CD14-positive monocyte (primary cell): Measurements from ENCODE around the gene PLIN1. TPM values are rescaled to one million over a fixed set of nuclear protein-coding genes. Genes with fewer than 3 reads are reported as not detected.
"Not testable (repeated sequence)": the region's sequence is repeated elsewhere in the genome, so short reads cannot be mapped to it uniquely, and the experiment has no call there.

Experiments used
- DNase-seq, 3 donors: peaks; one replicate each; pipeline ENCODE4 v3.0.0-alpha.2; 2011 to 2022
- H2AFZ ChIP-seq: 2 replicates; pipeline ENCODE4 v1.6.0; 2012; ENCODE audit warnings: mild to moderate bottlenecking, low read depth, low read length, inconsistent platforms; ENCODE audit not compliant: insufficient read depth, poor library complexity, severe bottlenecking
- H3K27ac ChIP-seq, 2 donors: 1 replicate in 1 of 2; 2 replicates in 1 of 2; pipeline ENCODE4 v1.5.1; 2012 to 2013; ENCODE audit warnings: low read length in 2 of 2, control low read depth in 1 of 2, inconsistent platforms in 1 of 2, low read depth in 1 of 2, mild to moderate bottlenecking in 1 of 2
- H3K27me3 ChIP-seq, 2 donors: one replicate each; pipeline versions ENCODE4 v1.6.0 to v1.6.1; 2011 to 2013; ENCODE audit warnings: low read length in 2 of 2; ENCODE audit not compliant: control insufficient read depth in 2 of 2, insufficient read depth in 2 of 2
- H3K36me3 ChIP-seq, 2 donors: replicated peaks in 1 of 2; 1 replicate in 1 of 2; 2 replicates in 1 of 2; pipeline versions ENCODE4 v1.5.1 to v1.6.1; 2012 to 2013; ENCODE audit warnings: low read length in 2 of 2, control low read depth in 1 of 2, inconsistent platforms in 1 of 2, mild to moderate bottlenecking in 1 of 2; ENCODE audit not compliant: insufficient read depth in 2 of 2, control insufficient read depth in 1 of 2
- H3K4me1 ChIP-seq, 2 donors: 1 replicate in 1 of 2; 2 replicates in 1 of 2; pipeline versions ENCODE4 v1.5.1 to v1.6.1; 2012 to 2013; ENCODE audit warnings: low read length in 2 of 2, control low read depth in 1 of 2, inconsistent platforms in 1 of 2, mild to moderate bottlenecking in 1 of 2, moderate library complexity in 1 of 2; ENCODE audit not compliant: insufficient read depth in 2 of 2, control insufficient read depth in 1 of 2
- H3K4me2 ChIP-seq: replicated peaks from 2 replicates; pipeline ENCODE3; 2012; ENCODE audit warnings: low read length, moderate library complexity, mild to moderate bottlenecking; ENCODE audit not compliant: poor library complexity, severe bottlenecking; ENCODE audit errors: extremely low read depth
- H3K4me3 ChIP-seq, 3 experiments: fragments of 200-600 bp in 1 of 3; sonication (generic) in 1 of 3; replicated peaks in 1 of 3; 1 replicate in 2 of 3; 2 replicates in 1 of 3; pipeline ENCODE4 v1.5.1; 2011 to 2013; ENCODE audit warnings: low read length in 3 of 3, mild to moderate bottlenecking in 3 of 3, control low read depth in 2 of 3, low read depth in 2 of 3, inconsistent platforms in 1 of 3, moderate library complexity in 1 of 3
- H3K79me2 ChIP-seq: 2 replicates; pipeline ENCODE4 v1.6.0; 2012; ENCODE audit warnings: mild to moderate bottlenecking, control low read depth, inconsistent platforms, low read length, moderate library complexity; ENCODE audit not compliant: insufficient read depth
- H3K9ac ChIP-seq: 2 replicates; pipeline ENCODE4 v1.6.0; 2017; ENCODE audit warnings: low read length, mild to moderate bottlenecking; ENCODE audit not compliant: insufficient read depth, poor library complexity, severe bottlenecking
- H3K9me3 ChIP-seq, 2 donors: replicated peaks in 1 of 2; 1 replicate in 1 of 2; 2 replicates in 1 of 2; pipeline versions ENCODE4 v1.5.1 to v1.6.1; 2012 to 2013; ENCODE audit warnings: low read length in 2 of 2, control low read depth in 1 of 2; ENCODE audit not compliant: control insufficient read depth in 1 of 2, insufficient read depth in 1 of 2
- H4K20me1 ChIP-seq: 2 replicates; pipeline ENCODE4 v1.6.0; 2012; ENCODE audit warnings: mild to moderate bottlenecking, low read length, control low read depth, moderate library complexity; ENCODE audit not compliant: insufficient read depth
- H3K27ac Mint-ChIP-seq, 7 donors: one replicate each; pipeline ENCODE4 v1.8.0; 2020; ENCODE audit warnings: mild to moderate bottlenecking in 7 of 7, mixed read lengths in 7 of 7, moderate library complexity in 6 of 7, inconsistent platforms in 2 of 7
- H3K27me3 Mint-ChIP-seq, 3 donors: one replicate each; pipeline ENCODE4 v1.8.0; 2021 to 2022; ENCODE audit warnings: low read depth in 3 of 3, mild to moderate bottlenecking in 3 of 3, mixed read lengths in 3 of 3, moderate library complexity in 3 of 3, inconsistent platforms in 1 of 3
- H3K36me3 Mint-ChIP-seq, 2 donors: one replicate each; pipeline ENCODE4 v1.8.0; 2020; ENCODE audit warnings: mixed read lengths in 2 of 2, inconsistent platforms in 1 of 2, mild to moderate bottlenecking in 1 of 2
- H3K4me1 Mint-ChIP-seq: one replicate; pipeline ENCODE4 v1.8.0; 2020; ENCODE audit warnings: mild to moderate bottlenecking, mixed read lengths
- H3K4me3 Mint-ChIP-seq, 2 donors: one replicate each; pipeline ENCODE4 v1.8.0; 2020; ENCODE audit warnings: mild to moderate bottlenecking in 2 of 2, mixed read lengths in 2 of 2, moderate library complexity in 1 of 2
- H3K9me3 Mint-ChIP-seq, 7 donors: one replicate each; pipeline ENCODE4 v1.8.0; 2020 to 2022; ENCODE audit warnings: mixed read lengths in 7 of 7, mild to moderate bottlenecking in 6 of 7, moderate library complexity in 6 of 7, inconsistent platforms in 2 of 7
- WGBS: methylation state at CpG from one replicate; pipeline ENCODE4 v1.1.5; 2013; ENCODE audit warnings: missing lambda C conversion rate; ENCODE audit not compliant: insufficient coverage; 5-methylcytosine and 5-hydroxymethylcytosine counted together
- intact Hi-C, 2 donors: fragments of 100-400 bp; cut with micrococcal nuclease; formaldehyde crosslinking; loops; one replicate each; pipeline versions ENCODE4 v1.15.0 to v1.15.1; 2023
- polyA plus RNA-seq, 3 donors: library from polyadenylated mRNA; depleted of rRNA in 1 of 3; unstranded in 2 of 3; stranded (reverse) in 1 of 3; fragments of 300-500 nt in 2 of 3; fragments of >200 nt in 1 of 3; fragmentation: Illumina TruSeq in 2 of 3; gene quantifications; 1 replicate in 2 of 3; 2 replicates in 1 of 3; pipeline ENCODE4 v1.2.3, GENCODE V29; 2012 to 2021
- TF ChIP-seq, protein P1 (sequence below): fragments of 200-600 bp; IDR thresholded peaks from one replicate; pipeline ENCODE4 v1.8.0; 2022; ENCODE audit warnings: antibody characterized with exemption, mild to moderate bottlenecking

PLIN1 gene
- polyA plus RNA-seq, 3 donors, result 0.12 TPM; not detected in 2

DNA sequence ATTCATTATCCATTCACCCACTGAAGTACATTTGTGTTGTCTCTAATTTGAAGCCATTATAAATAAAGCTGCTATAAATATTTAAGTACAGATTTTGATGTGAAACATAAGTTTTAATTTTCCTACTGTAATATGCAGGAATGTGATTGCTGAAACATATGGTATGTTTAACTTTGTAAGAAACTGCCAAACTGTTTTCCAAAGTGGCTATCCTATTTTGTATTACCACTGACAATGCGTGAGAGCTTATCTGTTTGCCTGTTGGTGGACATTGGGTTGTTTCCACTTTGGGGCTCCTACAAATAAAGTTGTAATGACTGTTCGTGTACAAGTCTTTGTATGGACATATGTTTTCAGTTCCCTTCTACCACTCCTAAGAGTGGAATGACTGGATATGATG lies 13.9 kb upstream of the PLIN1 start:
- H3K4me3 Mint-ChIP-seq, result no peak overlapping the region
- H3K27me3 Mint-ChIP-seq, result peaks cover 0 to 14% (median 12%) of the 10 kb centered on the region in 3 donors
- H3K9ac ChIP-seq, result no peak overlapping the region
- H3K27ac ChIP-seq, result no peak overlapping the region
- H3K36me3 ChIP-seq, result no peaks in the 10 kb centered on the region
- H3K27ac Mint-ChIP-seq, result no peak overlapping the region
- H3K27me3 ChIP-seq, result no peaks in the 10 kb centered on the region
- no peaks in the 10 kb centered on the region for H3K79me2 ChIP-seq
- H3K4me3 ChIP-seq, result no peak overlapping the region
- peaks cover 11 to 14% of the 10 kb centered on the region in 2 donors for H3K4me1 ChIP-seq
- TF ChIP-seq, protein P1, sequence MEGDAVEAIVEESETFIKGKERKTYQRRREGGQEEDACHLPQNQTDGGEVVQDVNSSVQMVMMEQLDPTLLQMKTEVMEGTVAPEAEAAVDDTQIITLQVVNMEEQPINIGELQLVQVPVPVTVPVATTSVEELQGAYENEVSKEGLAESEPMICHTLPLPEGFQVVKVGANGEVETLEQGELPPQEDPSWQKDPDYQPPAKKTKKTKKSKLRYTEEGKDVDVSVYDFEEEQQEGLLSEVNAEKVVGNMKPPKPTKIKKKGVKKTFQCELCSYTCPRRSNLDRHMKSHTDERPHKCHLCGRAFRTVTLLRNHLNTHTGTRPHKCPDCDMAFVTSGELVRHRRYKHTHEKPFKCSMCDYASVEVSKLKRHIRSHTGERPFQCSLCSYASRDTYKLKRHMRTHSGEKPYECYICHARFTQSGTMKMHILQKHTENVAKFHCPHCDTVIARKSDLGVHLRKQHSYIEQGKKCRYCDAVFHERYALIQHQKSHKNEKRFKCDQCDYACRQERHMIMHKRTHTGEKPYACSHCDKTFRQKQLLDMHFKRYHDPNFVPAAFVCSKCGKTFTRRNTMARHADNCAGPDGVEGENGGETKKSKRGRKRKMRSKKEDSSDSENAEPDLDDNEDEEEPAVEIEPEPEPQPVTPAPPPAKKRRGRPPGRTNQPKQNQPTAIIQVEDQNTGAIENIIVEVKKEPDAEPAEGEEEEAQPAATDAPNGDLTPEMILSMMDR, result no peak
- intact Hi-C loops, result no loop called here
- H3K4me1 Mint-ChIP-seq, result peaks cover 14% of the 10 kb centered on the region
- DNase-seq, result no peak
- H3K36me3 Mint-ChIP-seq, result no peaks in the 10 kb centered on the region
- H3K4me2 ChIP-seq, result no peak overlapping the region
- no peak overlapping the region for H2AFZ ChIP-seq
- H3K9me3 ChIP-seq, result no peaks in the 10 kb centered on the region
- no peaks in the 10 kb centered on the region for H4K20me1 ChIP-seq
- WGBS, result no CpG with 5 or more reads among the region's 2 CpGs
- peaks cover 0 to 2% (median 0%) of the 10 kb centered on the region in 7 donors for H3K9me3 Mint-ChIP-seq

DNA sequence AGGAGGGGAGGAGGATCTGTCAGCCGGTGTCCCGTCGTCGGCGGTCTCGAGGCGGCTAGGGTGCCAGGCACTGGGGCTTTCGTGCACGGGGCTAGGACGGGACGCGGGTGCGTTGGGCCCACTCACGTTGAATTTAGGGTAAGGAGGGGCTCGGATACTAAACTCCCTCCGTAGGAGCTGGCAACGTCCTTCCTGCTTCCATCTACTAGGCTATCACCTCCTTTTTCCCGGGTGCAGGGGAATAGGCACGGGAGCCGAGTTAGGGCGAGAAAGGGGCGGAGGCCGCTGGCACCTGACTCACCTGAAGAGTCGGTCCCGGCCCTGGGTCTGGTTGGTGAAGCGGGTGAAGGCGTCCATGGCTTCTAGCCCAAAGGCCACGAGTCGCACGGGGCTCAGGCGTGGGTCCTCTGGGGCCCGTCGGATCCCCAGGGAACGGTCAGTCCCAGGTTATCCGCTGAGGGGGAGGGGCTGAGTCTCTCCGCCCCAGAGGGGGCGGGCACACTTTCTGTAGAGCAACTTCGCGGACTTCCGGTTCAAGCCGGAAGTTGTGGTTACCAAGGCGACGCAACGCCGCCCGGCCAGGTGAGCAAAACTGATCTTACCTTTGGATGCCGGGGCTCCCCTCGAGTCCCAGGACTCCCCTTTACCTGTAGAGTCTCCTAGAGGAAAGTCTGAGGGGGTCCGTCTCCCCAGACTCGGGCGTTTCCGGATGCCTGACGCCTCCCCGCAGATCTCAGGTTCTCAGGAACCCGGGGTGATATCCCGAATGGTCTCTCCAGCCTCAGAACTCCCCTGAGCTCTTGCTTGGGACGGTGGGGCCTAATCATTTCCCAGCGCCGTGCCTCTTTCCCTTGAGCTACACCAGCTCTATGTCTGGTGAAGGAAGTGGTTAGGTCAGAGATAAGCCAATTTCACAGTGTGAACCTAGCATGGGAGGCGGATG lies 11.4 kb upstream of the PLIN1 start, which contains the start of the genes PEX11A and WDR93:
PEX11A (minus strand) TSS at position 479 of the 943 bp plus-strand sequence; CDS start at position 357, 122 bp downstream.
WDR93 (plus strand) TSS at position 536 of the 943 bp plus-strand sequence. CDS start 10,936 bp downstream, outside the sequence.
- Histone ChIP-seq H3K9me3 (no peaks in the 10 kb centered on the region), H3K79me2 (no peaks in the 10 kb centered on the region), H3K9ac (peak within 1 kb of the TSS; percentile 68), H2AFZ (peak within 1 kb of the TSS; percentile 100), H4K20me1 (no peaks in the 10 kb centered on the region), H3K4me1 (peaks cover 11 to 14% of the 10 kb centered on the region in 2 donors), H3K36me3 (no peaks in the 10 kb centered on the region), H3K4me2 (peak within 1 kb of the TSS; percentile 100), H3K4me3 (peak within 1 kb of the TSS; percentile 85 to 99 (median 87)), H3K27ac (peak within 1 kb of the TSS in 1 of 2 donors; percentile 67), H3K27me3 (no peaks in the 10 kb centered on the region)
- DNase-seq, result peak; percentile 42 to 64 (median 50)
- WGBS, result 0% methylated on average over 48 of the region's 60 CpGs
- Mint-ChIP-seq H3K4me3 (peak within 1 kb of the TSS; percentile 90 to 94), H3K27me3 (peaks cover 0 to 6% (median 6%) of the 10 kb centered on the region in 3 donors), H3K9me3 (peaks cover 0 to 2% (median 0%) of the 10 kb centered on the region in 7 donors), H3K4me1 (peaks cover 14% of the 10 kb centered on the region), H3K27ac (peak within 1 kb of the TSS in 5 of 7 donors; percentile 46 to 85 (median 65)), H3K36me3 (peaks cover 0 to under 1% of the 10 kb centered on the region in 2 donors)
- intact Hi-C loops, result no loop called here
- TF ChIP-seq, protein P1, result no peak

DNA sequence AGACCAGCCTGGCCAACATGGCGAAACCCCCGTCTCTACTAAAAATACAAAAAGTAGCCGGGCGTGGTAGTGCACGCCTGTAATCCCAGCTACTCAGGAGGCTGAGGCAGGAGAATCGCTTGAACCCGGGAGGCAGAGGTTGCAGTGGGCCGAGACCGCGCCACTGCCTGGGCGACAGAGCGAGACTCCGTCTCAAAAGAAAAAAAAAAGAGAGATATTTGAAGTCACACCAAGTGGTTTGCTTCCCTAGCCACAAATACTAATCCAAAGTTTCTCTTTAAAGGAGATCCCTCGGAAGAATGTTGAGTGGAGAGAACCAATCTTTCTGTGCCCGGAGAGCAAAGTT lies 10.7 kb upstream of the PLIN1 start:
- peak overlapping the region; percentile 85 to 99 (median 87) for H3K4me3 ChIP-seq
- H3K79me2 ChIP-seq, H3K27me3 Mint-ChIP-seq, H3K9me3 ChIP-seq, H4K20me1 ChIP-seq, H3K36me3 ChIP-seq, H3K36me3 Mint-ChIP-seq, H3K27me3 ChIP-seq, DNase-seq, H3K9me3 Mint-ChIP-seq, intact Hi-C loops: not testable (repeated sequence)
- peak overlapping the region in 1 of 2 donors; percentile 67 for H3K27ac ChIP-seq
- Mint-ChIP-seq H3K4me3 (peak overlapping the region; percentile 90 to 94), H3K4me1 (peaks cover 14% of the 10 kb centered on the region), H3K27ac (peak overlapping the region in 3 of 7 donors; percentile 21 to 55 (median 54))
- peak overlapping the region; percentile 68 for H3K9ac ChIP-seq
- H3K4me1 ChIP-seq, result peaks cover 11 to 14% of the 10 kb centered on the region in 2 donors
- H3K4me2 ChIP-seq, result peak overlapping the region; percentile 100
- H2AFZ ChIP-seq, result peak overlapping the region; percentile 100
- WGBS, result 69% methylated on average over 9 of the region's 15 CpGs
